CD14-positive monocyte (primary cell): ENCODE results near the gene CCDC12. TPM values are rescaled to one million over a fixed set of nuclear protein-coding genes. Genes with fewer than 3 reads are reported as not detected.
A peak's percentile ranks its signal among the peaks of the same experiment; 100 is the strongest.

Source experiments
- DNase-seq, 3 donors: peaks; one replicate each; pipeline ENCODE4 v3.0.0-alpha.2; 2011 to 2022
- H2AFZ ChIP-seq: 2 replicates; pipeline ENCODE4 v1.6.0; 2012; ENCODE audit warnings: mild to moderate bottlenecking, low read depth, low read length, inconsistent platforms; ENCODE audit not compliant: insufficient read depth, poor library complexity, severe bottlenecking
- H3K27ac ChIP-seq, 2 donors: 1 replicate in 1 of 2; 2 replicates in 1 of 2; pipeline ENCODE4 v1.5.1; 2012 to 2013; ENCODE audit warnings: low read length in 2 of 2, control low read depth in 1 of 2, inconsistent platforms in 1 of 2, low read depth in 1 of 2, mild to moderate bottlenecking in 1 of 2
- H3K27me3 ChIP-seq, 2 donors: one replicate each; pipeline versions ENCODE4 v1.6.0 to v1.6.1; 2011 to 2013; ENCODE audit warnings: low read length in 2 of 2; ENCODE audit not compliant: control insufficient read depth in 2 of 2, insufficient read depth in 2 of 2
- H3K36me3 ChIP-seq, 2 donors: replicated peaks in 1 of 2; 1 replicate in 1 of 2; 2 replicates in 1 of 2; pipeline versions ENCODE4 v1.5.1 to v1.6.1; 2012 to 2013; ENCODE audit warnings: low read length in 2 of 2, control low read depth in 1 of 2, inconsistent platforms in 1 of 2, mild to moderate bottlenecking in 1 of 2; ENCODE audit not compliant: insufficient read depth in 2 of 2, control insufficient read depth in 1 of 2
- H3K4me1 ChIP-seq, 2 donors: 1 replicate in 1 of 2; 2 replicates in 1 of 2; pipeline versions ENCODE4 v1.5.1 to v1.6.1; 2012 to 2013; ENCODE audit warnings: low read length in 2 of 2, control low read depth in 1 of 2, inconsistent platforms in 1 of 2, mild to moderate bottlenecking in 1 of 2, moderate library complexity in 1 of 2; ENCODE audit not compliant: insufficient read depth in 2 of 2, control insufficient read depth in 1 of 2
- H3K4me2 ChIP-seq: replicated peaks from 2 replicates; pipeline ENCODE3; 2012; ENCODE audit warnings: low read length, moderate library complexity, mild to moderate bottlenecking; ENCODE audit not compliant: poor library complexity, severe bottlenecking; ENCODE audit errors: extremely low read depth
- H3K4me3 ChIP-seq, 3 experiments: fragments of 200-600 bp in 1 of 3; sonication (generic) in 1 of 3; replicated peaks in 1 of 3; 1 replicate in 2 of 3; 2 replicates in 1 of 3; pipeline ENCODE4 v1.5.1; 2011 to 2013; ENCODE audit warnings: low read length in 3 of 3, mild to moderate bottlenecking in 3 of 3, control low read depth in 2 of 3, low read depth in 2 of 3, inconsistent platforms in 1 of 3, moderate library complexity in 1 of 3
- H3K79me2 ChIP-seq: 2 replicates; pipeline ENCODE4 v1.6.0; 2012; ENCODE audit warnings: mild to moderate bottlenecking, control low read depth, inconsistent platforms, low read length, moderate library complexity; ENCODE audit not compliant: insufficient read depth
- H3K9ac ChIP-seq: 2 replicates; pipeline ENCODE4 v1.6.0; 2017; ENCODE audit warnings: low read length, mild to moderate bottlenecking; ENCODE audit not compliant: insufficient read depth, poor library complexity, severe bottlenecking
- H3K9me3 ChIP-seq, 2 donors: replicated peaks in 1 of 2; 1 replicate in 1 of 2; 2 replicates in 1 of 2; pipeline versions ENCODE4 v1.5.1 to v1.6.1; 2012 to 2013; ENCODE audit warnings: low read length in 2 of 2, control low read depth in 1 of 2; ENCODE audit not compliant: control insufficient read depth in 1 of 2, insufficient read depth in 1 of 2
- H4K20me1 ChIP-seq: 2 replicates; pipeline ENCODE4 v1.6.0; 2012; ENCODE audit warnings: mild to moderate bottlenecking, low read length, control low read depth, moderate library complexity; ENCODE audit not compliant: insufficient read depth
- H3K27ac Mint-ChIP-seq, 7 donors: one replicate each; pipeline ENCODE4 v1.8.0; 2020; ENCODE audit warnings: mild to moderate bottlenecking in 7 of 7, mixed read lengths in 7 of 7, moderate library complexity in 6 of 7, inconsistent platforms in 2 of 7
- H3K27me3 Mint-ChIP-seq, 3 donors: one replicate each; pipeline ENCODE4 v1.8.0; 2021 to 2022; ENCODE audit warnings: low read depth in 3 of 3, mild to moderate bottlenecking in 3 of 3, mixed read lengths in 3 of 3, moderate library complexity in 3 of 3, inconsistent platforms in 1 of 3
- H3K36me3 Mint-ChIP-seq, 2 donors: one replicate each; pipeline ENCODE4 v1.8.0; 2020; ENCODE audit warnings: mixed read lengths in 2 of 2, inconsistent platforms in 1 of 2, mild to moderate bottlenecking in 1 of 2
- H3K4me1 Mint-ChIP-seq: one replicate; pipeline ENCODE4 v1.8.0; 2020; ENCODE audit warnings: mild to moderate bottlenecking, mixed read lengths
- H3K4me3 Mint-ChIP-seq, 2 donors: one replicate each; pipeline ENCODE4 v1.8.0; 2020; ENCODE audit warnings: mild to moderate bottlenecking in 2 of 2, mixed read lengths in 2 of 2, moderate library complexity in 1 of 2
- H3K9me3 Mint-ChIP-seq, 7 donors: one replicate each; pipeline ENCODE4 v1.8.0; 2020 to 2022; ENCODE audit warnings: mixed read lengths in 7 of 7, mild to moderate bottlenecking in 6 of 7, moderate library complexity in 6 of 7, inconsistent platforms in 2 of 7
- CTCF ChIP-seq: fragments of 200-600 bp; IDR thresholded peaks from one replicate; pipeline ENCODE4 v1.8.0; 2022; ENCODE audit warnings: antibody characterized with exemption, mild to moderate bottlenecking
- WGBS: methylation state at CpG from one replicate; pipeline ENCODE4 v1.1.5; 2013; ENCODE audit warnings: missing lambda C conversion rate; ENCODE audit not compliant: insufficient coverage; 5-methylcytosine and 5-hydroxymethylcytosine counted together
- intact Hi-C, 2 donors: fragments of 100-400 bp; cut with micrococcal nuclease; formaldehyde crosslinking; loops; one replicate each; pipeline versions ENCODE4 v1.15.0 to v1.15.1; 2023
- polyA plus RNA-seq, 3 donors: library from polyadenylated mRNA; depleted of rRNA in 1 of 3; unstranded in 2 of 3; stranded (reverse) in 1 of 3; fragments of 300-500 nt in 2 of 3; fragments of >200 nt in 1 of 3; fragmentation: Illumina TruSeq in 2 of 3; gene quantifications; 1 replicate in 2 of 3; 2 replicates in 1 of 3; pipeline ENCODE4 v1.2.3, GENCODE V29; 2012 to 2021

Gene CCDC12
- polyA plus RNA-seq, 3 donors: 50.1 to 70.7 (median 55.8) TPM

GRCh38 chr3:47019201-47019600 lies 42.7 kb upstream of the CCDC12 start:
- H3K27me3 Mint-ChIP-seq: no peaks in the 10 kb centered on the region
- peak overlapping the region in 2 of 7 donors; percentile 57 to 68 for H3K27ac Mint-ChIP-seq
- Histone ChIP-seq H3K9ac (no peak overlapping the region), H3K36me3 (peaks cover 53 to 84% of the 10 kb centered on the region in 2 donors), H3K4me3 (no peak overlapping the region), H3K9me3 (no peaks in the 10 kb centered on the region), H3K4me1 (peaks cover 15 to 16% of the 10 kb centered on the region in 2 donors), H3K27ac (peak overlapping the region in 1 of 2 donors; percentile 10), H3K4me2 (no peak overlapping the region), H2AFZ (no peak overlapping the region), H4K20me1 (peaks cover 76% of the 10 kb centered on the region), H3K79me2 (peaks cover 25% of the 10 kb centered on the region), H3K27me3 (no peaks in the 10 kb centered on the region)
- 100% methylated on average over 1 of the region's 1 CpG for WGBS
- intact Hi-C loops: no loop called here
- no peak overlapping the region for H3K4me3 Mint-ChIP-seq
- peak in 1 of 3 donors; percentile 5 for DNase-seq
- H3K4me1 Mint-ChIP-seq: peaks cover 21% of the 10 kb centered on the region
- peaks cover 52 to 65% of the 10 kb centered on the region in 2 donors for H3K36me3 Mint-ChIP-seq
- no peak for TF ChIP-seq CTCF
- H3K9me3 Mint-ChIP-seq: no peaks in the 10 kb centered on the region

DNA sequence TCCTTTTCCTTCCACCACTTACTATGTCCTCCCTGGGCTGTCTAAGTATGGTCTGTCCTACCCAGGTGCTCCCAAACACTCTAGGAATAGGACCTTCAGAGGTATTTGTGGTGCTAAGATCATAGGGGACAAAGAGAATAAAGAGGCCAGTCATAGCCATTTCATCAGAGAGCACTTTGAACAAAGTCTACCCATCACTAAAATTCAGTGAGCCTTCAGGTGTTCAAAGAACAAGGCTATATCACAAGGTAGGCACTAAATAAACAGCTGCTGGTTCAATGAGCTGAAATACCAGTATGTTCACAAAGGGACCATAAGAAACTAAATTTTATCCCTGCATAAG lies 41.7 kb upstream of the CCDC12 start:
- peaks cover 21% of the 10 kb centered on the region for H3K4me1 Mint-ChIP-seq
- H3K27ac Mint-ChIP-seq: peak overlapping the region in 4 of 7 donors; percentile 32 to 87 (median 58)
- H3K4me3 Mint-ChIP-seq: no peak overlapping the region

More for the DNA sequence above, 41.7 kb upstream of the CCDC12 start:
- Mint-ChIP-seq H3K9me3 (no peaks in the 10 kb centered on the region), H3K36me3 (peaks cover 58 to 72% of the 10 kb centered on the region in 2 donors), H3K27me3 (no peaks in the 10 kb centered on the region)
- TF ChIP-seq CTCF: no peak
- peaks cover 74% of the 10 kb centered on the region for H4K20me1 ChIP-seq
- no peak for DNase-seq
- no peaks in the 10 kb centered on the region for H3K9me3 ChIP-seq
- peaks cover 15 to 16% of the 10 kb centered on the region in 2 donors for H3K4me1 ChIP-seq
- peaks cover 20% of the 10 kb centered on the region for H3K79me2 ChIP-seq
- intact Hi-C loops: no loop called here
- no peak overlapping the region for H2AFZ ChIP-seq
- H3K36me3 ChIP-seq: peaks cover 61 to 94% of the 10 kb centered on the region in 2 donors
- H3K9ac ChIP-seq: no peak overlapping the region
- H3K27ac ChIP-seq: peak overlapping the region in 1 of 2 donors; percentile 61
- H3K4me2 ChIP-seq: no peak overlapping the region
- H3K27me3 ChIP-seq: no peaks in the 10 kb centered on the region
- H3K4me3 ChIP-seq: no peak overlapping the region
